Stimulated activated naive B cell treated with anti-CD40 and anti-IgM and Interleukin-4, amounts not matched to agents 10 μg/mL and 1 μg/mL and 100 μg/mL, for 72 hours (primary cell): Measurements from ENCODE around the gene UBR4.

Experiments
- ATAC-seq, 2 donors: fragments of 150-1000 bp; cut with Tn5 transposase; replicated peaks; 2 replicates each; pipeline ENCODE4 v1.10.0; 2021; ENCODE audit warnings: moderate library complexity in 1 of 2
- DNase-seq: peaks from one replicate; pipeline ENCODE4 v3.0.0; 2021
- H3K27ac Mint-ChIP-seq: one replicate; pipeline ENCODE4 v1.8.0; 2022; ENCODE audit warnings: mild to moderate bottlenecking, mixed read lengths
- H3K27me3 Mint-ChIP-seq, 2 donors: one replicate each; pipeline ENCODE4 v1.8.0; 2022; ENCODE audit warnings: mixed read lengths in 2 of 2
- H3K36me3 Mint-ChIP-seq, 2 donors: one replicate each; pipeline ENCODE4 v1.8.0; 2022; ENCODE audit warnings: mixed read lengths in 2 of 2, mild to moderate bottlenecking in 1 of 2
- H3K4me1 Mint-ChIP-seq, 2 donors: one replicate each; pipeline ENCODE4 v1.8.0; 2022; ENCODE audit warnings: mixed read lengths in 2 of 2, mild to moderate bottlenecking in 1 of 2
- H3K4me3 Mint-ChIP-seq, 2 donors: one replicate each; pipeline ENCODE4 v1.8.0; 2022; ENCODE audit warnings: mild to moderate bottlenecking in 2 of 2, mixed read lengths in 2 of 2, moderate library complexity in 1 of 2
- H3K9me3 Mint-ChIP-seq, 2 donors: one replicate each; pipeline ENCODE4 v1.8.0; 2022; ENCODE audit warnings: mixed read lengths in 2 of 2, mild to moderate bottlenecking in 1 of 2

UBR4 gene

GRCh38 chr1:19032701-19033514 lies 177.2 kb downstream of the UBR4 start:
- no peak for DNase-seq
- H3K9me3 Mint-ChIP-seq, result no peaks in the 10 kb centered on the region
- H3K4me3 Mint-ChIP-seq, result no peak overlapping the region
- H3K36me3 Mint-ChIP-seq, result no peaks in the 10 kb centered on the region
- H3K4me1 Mint-ChIP-seq, result no peaks in the 10 kb centered on the region
- ATAC-seq, result no peak
- no peak overlapping the region for H3K27ac Mint-ChIP-seq
- peaks cover 28 to 33% of the 10 kb centered on the region in 2 donors for H3K27me3 Mint-ChIP-seq

GRCh38 chr1:19032413-19032695 lies 177.7 kb downstream of the UBR4 start:
- DNase-seq (no peak), ATAC-seq (no peak)
- Mint-ChIP-seq H3K36me3 (no peaks in the 10 kb centered on the region), H3K9me3 (no peaks in the 10 kb centered on the region), H3K27me3 (peaks cover 27 to 33% of the 10 kb centered on the region in 2 donors), H3K27ac (no peak overlapping the region), H3K4me1 (no peaks in the 10 kb centered on the region), H3K4me3 (no peak overlapping the region)

- peaks cover 24 to 40% of the 10 kb centered on the region in 2 donors for H3K27me3 Mint-ChIP-seq
- H3K9me3 Mint-ChIP-seq, result no peaks in the 10 kb centered on the region
- no peaks in the 10 kb centered on the region for H3K36me3 Mint-ChIP-seq
- DNase-seq (no peak), ATAC-seq (no peak)
- no peak overlapping the region for H3K4me3 Mint-ChIP-seq
- H3K4me1 Mint-ChIP-seq, result no peaks in the 10 kb centered on the region
- no peak overlapping the region for H3K27ac Mint-ChIP-seq
Measured at GRCh38 chr1:19029191-19030085, 180.6 kb downstream of the UBR4 start.

GRCh38 chr1:19028546-19029129 lies 181.4 kb downstream of the UBR4 start:
- Mint-ChIP-seq H3K36me3 (no peaks in the 10 kb centered on the region), H3K4me3 (no peak overlapping the region), H3K27ac (no peak overlapping the region), H3K4me1 (no peaks in the 10 kb centered on the region), H3K9me3 (no peaks in the 10 kb centered on the region), H3K27me3 (peaks cover 25 to 44% of the 10 kb centered on the region in 2 donors)
- ATAC-seq (no peak), DNase-seq (no peak)

- Mint-ChIP-seq H3K4me3 (no peak overlapping the region), H3K4me1 (no peaks in the 10 kb centered on the region), H3K27me3 (peaks cover 22 to 41% of the 10 kb centered on the region in 2 donors), H3K27ac (no peak overlapping the region), H3K36me3 (no peaks in the 10 kb centered on the region), H3K9me3 (no peaks in the 10 kb centered on the region)
- DNase-seq (no peak), ATAC-seq (no peak)
Measured at GRCh38 chr1:19028110-19028509, 182.0 kb downstream of the UBR4 start.
